Lung (tissue), 12 donors: Measurements from ENCODE around the gene ACTN1. TPM values are rescaled to one million over a fixed set of nuclear protein-coding genes. Genes with fewer than 3 reads are reported as not detected.

Source experiments
- ATAC-seq: fragments of 200-7000 bp; cut with Tn5 transposase; one replicate; pipeline ENCODE4 v1.9.1; 2020; ENCODE audit warnings: moderate number of reproducible peaks; ENCODE audit not compliant: insufficient read depth, low FRiP score
- DNase-seq, 3 donors: peaks; one replicate each; pipeline ENCODE4 v3.0.0-alpha.2; 2013 to 2017
- H3K27ac ChIP-seq, 2 donors: one replicate each; pipeline ENCODE4 v1.5.1; 2013; ENCODE audit warnings: mild to moderate bottlenecking in 2 of 2, moderate library complexity in 2 of 2, control low read depth in 1 of 2, inconsistent platforms in 1 of 2, low read depth in 1 of 2, low read length in 1 of 2
- H3K27me3 ChIP-seq, 3 donors: one replicate each; pipeline ENCODE4 v1.5.1; 2013; ENCODE audit warnings: low read length in 2 of 3; ENCODE audit not compliant: control insufficient read depth in 3 of 3, insufficient read depth in 3 of 3
- H3K36me3 ChIP-seq, 4 donors: one replicate each; pipeline ENCODE4 v1.5.1; 2013; ENCODE audit warnings: low read length in 4 of 4, mild to moderate bottlenecking in 1 of 4, moderate library complexity in 1 of 4; ENCODE audit not compliant: control insufficient read depth in 4 of 4, insufficient read depth in 4 of 4
- H3K4me1 ChIP-seq, 5 donors: one replicate each; pipeline ENCODE4 v1.5.1; 2013; ENCODE audit warnings: low read length in 5 of 5, mild to moderate bottlenecking in 2 of 5, moderate library complexity in 1 of 5; ENCODE audit not compliant: control insufficient read depth in 5 of 5, insufficient read depth in 5 of 5
- H3K4me3 ChIP-seq: one replicate; pipeline ENCODE4 v1.5.1; 2013; ENCODE audit warnings: mild to moderate bottlenecking, control low read depth, moderate library complexity
- H3K9ac ChIP-seq, 2 donors: one replicate each; pipeline ENCODE4 v1.5.1; 2013; ENCODE audit warnings: low read length in 2 of 2, control low read depth in 1 of 2; ENCODE audit not compliant: insufficient read depth in 1 of 2
- H3K9me3 ChIP-seq, 4 donors: one replicate each; pipeline ENCODE4 v1.5.1; 2013; ENCODE audit warnings: low read length in 3 of 4, mild to moderate bottlenecking in 1 of 4, moderate library complexity in 1 of 4; ENCODE audit not compliant: control insufficient read depth in 4 of 4, insufficient read depth in 3 of 4
- WGBS, 2 donors: extraction: QIAGEN DNeasy Blood & Tissue Kit; methylation state at CpG; one replicate each; pipeline ENCODE4 v1.1.7; 2013; 5-methylcytosine and 5-hydroxymethylcytosine counted together
- polyA plus RNA-seq, 2 donors: library from polyadenylated mRNA; stranded (reverse); fragments of 200-250 nt; gene quantifications; one replicate each; pipeline ENCODE4 v1.2.1, GENCODE V29; 2013
- total RNA-seq, 2 donors: library from RNA; depleted of rRNA in 1 of 2; stranded (reverse); fragments of >200 nt in 1 of 2; gene quantifications; one replicate each; pipeline ENCODE4 v1.2.1, GENCODE V29; 2014 to 2021
- TF ChIP-seq, protein P1 (sequence below): IDR thresholded peaks from 2 replicates; pipeline ENCODE4 v1.5.1; 2012; ENCODE audit warnings: mild to moderate bottlenecking; ENCODE audit errors: control extremely low read depth, extremely low read depth
- donor health status: control.
- donor health status: control.
- donor health status: Bipolar disorder and iron deficiency.
- donor health status: healthy.
- donor health status: DM: yes; HTN: yes; CAD: no.

Gene ACTN1
- total and polyA plus RNA-seq, 4 donors, result 40.9 to 168 (median 117) TPM

DNA sequence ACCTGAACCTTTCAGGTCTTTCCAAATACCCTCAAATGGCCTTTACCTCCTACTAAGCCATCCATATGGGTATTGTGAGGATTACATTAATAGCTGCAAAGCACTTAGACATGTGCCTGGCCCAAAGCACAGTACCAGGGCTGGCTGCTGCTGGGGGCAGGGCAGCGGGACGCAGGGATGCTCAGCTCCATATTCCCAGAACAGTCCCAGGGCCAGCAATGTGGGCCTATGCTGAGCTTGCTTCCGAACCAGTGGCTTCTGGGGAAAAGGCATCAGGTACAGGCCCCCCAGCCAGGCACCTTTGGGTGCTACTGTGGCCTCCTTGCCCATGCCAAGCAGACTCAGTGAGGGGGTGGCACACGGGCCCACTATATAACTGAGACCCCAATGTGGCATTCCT, 10.4 kb downstream of the ACTN1 start:
- TF ChIP-seq, protein P1, sequence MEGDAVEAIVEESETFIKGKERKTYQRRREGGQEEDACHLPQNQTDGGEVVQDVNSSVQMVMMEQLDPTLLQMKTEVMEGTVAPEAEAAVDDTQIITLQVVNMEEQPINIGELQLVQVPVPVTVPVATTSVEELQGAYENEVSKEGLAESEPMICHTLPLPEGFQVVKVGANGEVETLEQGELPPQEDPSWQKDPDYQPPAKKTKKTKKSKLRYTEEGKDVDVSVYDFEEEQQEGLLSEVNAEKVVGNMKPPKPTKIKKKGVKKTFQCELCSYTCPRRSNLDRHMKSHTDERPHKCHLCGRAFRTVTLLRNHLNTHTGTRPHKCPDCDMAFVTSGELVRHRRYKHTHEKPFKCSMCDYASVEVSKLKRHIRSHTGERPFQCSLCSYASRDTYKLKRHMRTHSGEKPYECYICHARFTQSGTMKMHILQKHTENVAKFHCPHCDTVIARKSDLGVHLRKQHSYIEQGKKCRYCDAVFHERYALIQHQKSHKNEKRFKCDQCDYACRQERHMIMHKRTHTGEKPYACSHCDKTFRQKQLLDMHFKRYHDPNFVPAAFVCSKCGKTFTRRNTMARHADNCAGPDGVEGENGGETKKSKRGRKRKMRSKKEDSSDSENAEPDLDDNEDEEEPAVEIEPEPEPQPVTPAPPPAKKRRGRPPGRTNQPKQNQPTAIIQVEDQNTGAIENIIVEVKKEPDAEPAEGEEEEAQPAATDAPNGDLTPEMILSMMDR, result no peak
- Histone ChIP-seq H3K4me1 (peaks cover 20 to 84% (median 44%) of the 10 kb centered on the region in 5 donors), H3K27ac (peak overlapping the region in 1 of 2 donors; percentile 20)

DNA sequence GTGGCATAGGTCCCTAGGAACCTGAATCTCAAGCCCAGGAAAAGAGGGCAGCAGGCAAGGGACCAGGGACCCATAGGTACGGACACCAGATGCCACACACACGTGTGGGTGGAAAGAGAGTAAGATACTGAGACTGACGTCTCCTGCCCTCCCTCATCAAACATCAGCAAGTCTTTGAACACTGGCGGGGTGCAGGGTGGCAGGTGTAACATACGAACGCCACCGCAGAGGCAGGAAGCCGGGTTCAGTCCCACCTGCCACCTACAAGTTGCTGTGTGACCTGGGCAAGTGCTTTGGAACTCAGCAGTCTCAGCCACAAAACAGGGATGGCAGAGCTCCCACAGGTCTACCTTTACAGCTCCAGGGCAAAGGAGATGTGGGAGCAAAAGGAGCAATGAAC, 11.1 kb downstream of the ACTN1 start:
- Histone ChIP-seq H3K9ac (no peak overlapping the region), H3K27ac (no peak overlapping the region), H3K9me3 (no peaks in the 10 kb centered on the region), H3K4me3 (no peak overlapping the region), H3K36me3 (peaks cover 2 to 14% (median 3%) of the 10 kb centered on the region in 4 donors), H3K4me1 (peaks cover 20 to 84% (median 45%) of the 10 kb centered on the region in 5 donors), H3K27me3 (no peaks in the 10 kb centered on the region)
- no peak for DNase-seq
- WGBS, 2 donors, result 88 to 96% methylated on average over 8 of the region's 8 CpGs
- TF ChIP-seq, protein P1, result no peak
- no peak for ATAC-seq

More for the DNA sequence above, 10.4 kb downstream of the ACTN1 start:
- Histone ChIP-seq H3K4me3 (no peak overlapping the region), H3K9ac (no peak overlapping the region), H3K9me3 (no peaks in the 10 kb centered on the region), H3K36me3 (peaks cover 1 to 15% (median 3%) of the 10 kb centered on the region in 4 donors), H3K27me3 (no peaks in the 10 kb centered on the region)
- DNase-seq, result no peak
- 90 to 91% methylated on average over 4 of the region's 4 CpGs for WGBS, 2 donors
- ATAC-seq, result no peak

DNA sequence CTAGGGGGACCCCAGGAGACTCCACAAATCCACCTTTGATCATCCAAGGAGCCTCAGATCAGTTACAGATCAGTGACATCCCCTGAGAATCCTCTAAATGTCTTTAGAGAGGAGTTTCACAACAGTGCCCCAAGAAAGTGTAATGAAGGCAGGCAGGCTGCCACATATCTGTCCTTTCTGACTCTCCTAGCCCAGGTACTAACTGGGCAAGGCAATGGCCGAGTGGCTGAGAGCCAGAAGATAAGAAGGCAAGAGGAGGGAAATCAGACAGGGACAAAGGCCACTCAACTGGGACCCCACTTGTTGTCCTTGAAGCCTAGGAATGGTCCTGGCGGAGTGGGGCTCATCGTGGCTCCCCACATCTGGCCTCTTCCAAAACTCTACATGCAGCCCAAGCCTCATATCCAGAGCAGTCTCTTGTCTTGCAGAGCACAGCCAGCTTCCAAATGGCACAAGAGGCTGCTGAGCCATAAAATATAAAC, 11.6 kb downstream of the ACTN1 start:
- DNase-seq, result no peak
- Histone ChIP-seq H3K36me3 (peaks cover 0 to 9% (median 3%) of the 10 kb centered on the region in 4 donors), H3K27me3 (no peaks in the 10 kb centered on the region), H3K4me3 (no peak overlapping the region), H3K9ac (no peak overlapping the region), H3K27ac (no peak overlapping the region), H3K4me1 (peaks cover 20 to 79% (median 45%) of the 10 kb centered on the region in 5 donors), H3K9me3 (no peaks in the 10 kb centered on the region)
- no peak for ATAC-seq
- TF ChIP-seq, protein P1, result no peak
- 91 to 95% methylated on average over 3 of the region's 3 CpGs for WGBS, 2 donors

DNA sequence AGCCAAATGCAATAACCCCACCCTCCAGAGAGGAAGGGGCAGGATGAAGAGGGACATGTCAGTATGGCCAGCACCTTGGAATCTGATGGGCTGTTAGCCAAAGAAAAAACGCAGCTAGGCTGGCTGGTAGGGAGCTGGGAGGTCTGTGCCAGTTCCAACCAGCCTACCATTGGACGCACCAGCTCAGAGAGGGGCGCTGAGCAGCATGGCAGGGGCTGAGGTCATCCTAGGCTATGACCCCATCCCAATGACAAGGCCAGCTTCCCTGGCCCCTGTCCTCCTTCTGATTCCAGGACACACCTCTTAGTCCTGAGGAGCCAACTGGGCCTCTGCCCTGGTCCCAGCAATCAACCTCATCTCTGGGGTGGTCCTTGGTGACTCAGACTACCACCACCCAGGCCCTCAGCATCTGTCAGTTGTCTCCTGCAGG, 12.2 kb downstream of the ACTN1 start:
- ATAC-seq (no peak), DNase-seq (peak; percentile 53 to 79 (median 74))
- TF ChIP-seq, protein P1, result no peak
- peaks cover 0 to 4% (median 3%) of the 10 kb centered on the region in 4 donors for H3K36me3 ChIP-seq
- peaks cover 20 to 81% (median 45%) of the 10 kb centered on the region in 5 donors for H3K4me1 ChIP-seq
- H3K4me3 ChIP-seq, result no peak overlapping the region
- no peaks in the 10 kb centered on the region for H3K9me3 ChIP-seq
- H3K9ac ChIP-seq, result no peak overlapping the region
- WGBS, 2 donors, result 53 to 79% methylated on average over 3 of the region's 3 CpGs
- H3K27ac ChIP-seq, result peak overlapping the region in 1 of 2 donors; percentile 3
- no peaks in the 10 kb centered on the region for H3K27me3 ChIP-seq
